ENCODE data around the gene SCFD2. TPM values are rescaled to one million over a fixed set of nuclear protein-coding genes. Genes with fewer than 3 reads are reported as not detected.

The SCFD2 gene
- total and polyA plus RNA-seq, 2 of the 8 experiments (the other 6 are each of a cell fraction or from before 2014, with no cell fraction given), result 6.2 to 10.2 TPM

DNA sequence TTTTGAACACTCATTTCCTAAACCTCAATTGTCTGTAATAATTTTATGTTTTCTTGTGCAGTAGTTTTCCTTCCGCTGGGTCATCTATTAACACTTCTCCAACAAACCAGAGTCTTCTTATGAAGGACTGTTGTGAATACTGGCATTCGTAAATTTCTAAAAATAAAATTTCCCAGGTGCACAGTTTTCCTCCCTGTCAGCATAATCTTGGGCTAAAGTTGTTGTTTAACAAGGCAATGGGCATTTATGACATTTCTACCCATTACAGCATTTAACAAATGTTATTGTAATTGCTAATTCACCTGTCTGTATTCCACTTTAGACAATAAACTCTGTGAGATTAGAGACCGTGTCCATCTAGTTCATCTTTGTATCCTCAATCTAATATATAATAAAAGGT, 1.2 kb downstream of the SCFD2 start:
- no peak for FAIRE-seq
- no peak overlapping the region for H2BK5ac ChIP-seq (ENCODE audit: low read depth, low read length)
- H3K79me2 ChIP-seq (ENCODE audit: control insufficient read depth in 1 of 2, insufficient read depth in 2 of 2, low read length in 2 of 2), result no peaks in the 10 kb centered on the region

More for the DNA sequence above, 1.2 kb downstream of the SCFD2 start:
- H2BK120ac ChIP-seq (replicated peaks; ENCODE audit: low read depth, low read length), result no peak overlapping the region
- H4K20me1 ChIP-seq (replicated peaks in 1 of 2; ENCODE audit: control insufficient read depth in 1 of 2, insufficient read depth in 2 of 2, low read length in 2 of 2), result no peaks in the 10 kb centered on the region
- no peak overlapping the region for H3K18ac ChIP-seq (ENCODE audit: extremely low read depth, low read length)
- H3K27me3 ChIP-seq (replicated peaks in 1 of 4; ENCODE audit: control insufficient read depth in 3 of 4, extremely low read depth in 1 of 4, insufficient read depth in 3 of 4, low read length in 3 of 4), result peaks cover 0 to 8% (median 2%) of the 10 kb centered on the region in 4 experiments; a peak in 4 of 7 replicates
- H2AFZ ChIP-seq (ENCODE audit: low read length), result 0 out of 2 replicates have a peak overlapping the region, but pooled peaks have one; percentile 92
- no peak for TF ChIP-seq BRCA1 (IDR thresholded peaks at IDR 0.05; ENCODE audit: low read depth, low read length)
- no peak for TF ChIP-seq POU5F1 (IDR thresholded peaks at IDR 0.05; ENCODE audit: low read depth, low read length)
- TF ChIP-seq KDM5A (IDR thresholded peaks at IDR 0.05; ENCODE audit: low read length), result no peak
- no peak for TF ChIP-seq TAF7 (optimal IDR thresholded peaks at IDR 0.05; ENCODE audit: borderline replicate concordance, low read depth, low read length)
- H3K4me1 ChIP-seq (replicated peaks in 1 of 4; ENCODE audit: control insufficient read depth in 3 of 4, insufficient read depth in 4 of 4, low read length in 3 of 4), result 0 out of 7 replicates have a peak, but pooled peaks cover 0 to 2% (median 0%) of the 10 kb centered on the region in 4 experiments
- CTCF ChIA-PET (ENCODE audit: partially characterized antibody), result no interaction called here
- no peak overlapping the region for H3K56ac ChIP-seq (replicated peaks; ENCODE audit: insufficient read length, low read depth, low read length)
- no peaks in the 10 kb centered on the region for H3K9me3 ChIP-seq (ENCODE audit: insufficient read depth in 2 of 2, low read depth in 1 of 2, low read length in 1 of 2)
- no peak overlapping the region for H2AK5ac ChIP-seq (ENCODE audit: low read depth, low read length)
- POLR2A ChIA-PET (ENCODE audit: partially characterized antibody), result no interaction called here
- peak overlapping the region in 3 of 4 experiments; percentile 74 to 99 (median 96); a peak in 6 of 8 replicates for H3K4me3 ChIP-seq (ENCODE audit: extremely low read depth in 1 of 4, insufficient read depth in 2 of 4, low read depth in 3 of 4, low read length in 4 of 4)
- H2BK15ac ChIP-seq (ENCODE audit: low read length), result no peak overlapping the region
- peaks cover 13% of the 10 kb centered on the region; the same call in 1 of the 2 replicates for H3K23me2 ChIP-seq (ENCODE audit: low read depth, low read length)
- DNase-seq (ENCODE audit: low read depth in 1 of 2, low spot score in 2 of 2), result no peak
- peak overlapping the region; percentile 78 to 97; a peak in 3 of 4 replicates for H3K4me2 ChIP-seq (ENCODE audit: insufficient read depth in 1 of 2, low read depth in 2 of 2, low read length in 2 of 2)
- H4K8ac ChIP-seq (ENCODE audit: extremely low read depth, insufficient read depth, low read length), result no peak overlapping the region
- no peak overlapping the region for H3K14ac ChIP-seq (ENCODE audit: insufficient read length)
- H3K27ac ChIP-seq (ENCODE audit: low read depth, low read length), result no peak overlapping the region
- no peak overlapping the region for H2BK12ac ChIP-seq (ENCODE audit: low read depth, low read length)
- H3K9ac ChIP-seq (replicated peaks in 1 of 4; ENCODE audit: extremely low read depth in 1 of 4, low read depth in 3 of 4, low read length in 3 of 4), result no peak overlapping the region
- no peak overlapping the region for H4K5ac ChIP-seq (ENCODE audit: insufficient read length, low read depth, low read length)
- H3K4ac ChIP-seq (replicated peaks; ENCODE audit: insufficient read length, low read depth, low read length), result no peak overlapping the region
- WGBS, 2 experiments (ENCODE audit: extremely low coverage in 1 of 2, insufficient coverage in 1 of 2, insufficient read length in 1 of 2, insufficient replicate concordance in 2 of 2, low coverage in 1 of 2, low lambda C conversion rate in 2 of 2, missing lambda C conversion rate in 1 of 2), result 77% methylated on average over 3 of the region's 3 CpGs; no CpG with 5 or more reads in 1 of the 2 experiments
- H2BK20ac ChIP-seq (ENCODE audit: low read length), result no peak overlapping the region
- no peaks in the 10 kb centered on the region for H3K79me1 ChIP-seq (ENCODE audit: low read depth, low read length)
- no peak overlapping the region for H3K23ac ChIP-seq (ENCODE audit: insufficient read length)
- H4K91ac ChIP-seq (replicated peaks; ENCODE audit: insufficient read length, low read length), result no peak overlapping the region
- no peaks in the 10 kb centered on the region for H3K36me3 ChIP-seq (ENCODE audit: control insufficient read depth in 2 of 4, insufficient read depth in 4 of 4, low read length in 3 of 4)

All from H1 (cell line).